Nephron (organoid): Measurements from ENCODE around the gene PTGES3L.
A peak's percentile ranks its signal among the peaks of the same experiment; 100 is the strongest.
"Not testable (repeated sequence)": the region's sequence is repeated elsewhere in the genome, so short reads cannot be mapped to it uniquely, and the experiment has no call there.

Experiments used
- H3K27ac Mint-ChIP-seq, 3 experiments: 2 replicates each; pipeline ENCODE4 v1.8.0; 2020; ENCODE audit warnings: mixed read lengths in 3 of 3, mild to moderate bottlenecking in 2 of 3, moderate library complexity in 1 of 3
- H3K27me3 Mint-ChIP-seq: 2 replicates; pipeline ENCODE4 v1.8.0; 2021; ENCODE audit warnings: low read depth, mild to moderate bottlenecking, moderate library complexity, mixed read lengths
- H3K36me3 Mint-ChIP-seq: 2 replicates; pipeline ENCODE4 v1.8.0; 2020; ENCODE audit warnings: low read depth, mixed read lengths
- H3K4me1 Mint-ChIP-seq: 2 replicates; pipeline ENCODE4 v1.8.0; 2020; ENCODE audit warnings: mixed read lengths
- H3K4me3 Mint-ChIP-seq, 3 experiments: 2 replicates each; pipeline ENCODE4 v1.8.0; 2020; ENCODE audit warnings: mild to moderate bottlenecking in 3 of 3, mixed read lengths in 3 of 3, moderate library complexity in 2 of 3
- H3K9me3 Mint-ChIP-seq: 2 replicates; pipeline ENCODE4 v1.8.0; 2020; ENCODE audit warnings: mixed read lengths
- TF ChIP-seq, protein P1 (sequence below), 3 experiments: fragments of 200-600 bp; sonication (generic); IDR thresholded peaks; one replicate each; pipeline ENCODE4 v1.5.0; 2021; ENCODE audit warnings: antibody characterized with exemption in 3 of 3; ENCODE audit not compliant: unreplicated experiment in 3 of 3

PTGES3L gene

DNA sequence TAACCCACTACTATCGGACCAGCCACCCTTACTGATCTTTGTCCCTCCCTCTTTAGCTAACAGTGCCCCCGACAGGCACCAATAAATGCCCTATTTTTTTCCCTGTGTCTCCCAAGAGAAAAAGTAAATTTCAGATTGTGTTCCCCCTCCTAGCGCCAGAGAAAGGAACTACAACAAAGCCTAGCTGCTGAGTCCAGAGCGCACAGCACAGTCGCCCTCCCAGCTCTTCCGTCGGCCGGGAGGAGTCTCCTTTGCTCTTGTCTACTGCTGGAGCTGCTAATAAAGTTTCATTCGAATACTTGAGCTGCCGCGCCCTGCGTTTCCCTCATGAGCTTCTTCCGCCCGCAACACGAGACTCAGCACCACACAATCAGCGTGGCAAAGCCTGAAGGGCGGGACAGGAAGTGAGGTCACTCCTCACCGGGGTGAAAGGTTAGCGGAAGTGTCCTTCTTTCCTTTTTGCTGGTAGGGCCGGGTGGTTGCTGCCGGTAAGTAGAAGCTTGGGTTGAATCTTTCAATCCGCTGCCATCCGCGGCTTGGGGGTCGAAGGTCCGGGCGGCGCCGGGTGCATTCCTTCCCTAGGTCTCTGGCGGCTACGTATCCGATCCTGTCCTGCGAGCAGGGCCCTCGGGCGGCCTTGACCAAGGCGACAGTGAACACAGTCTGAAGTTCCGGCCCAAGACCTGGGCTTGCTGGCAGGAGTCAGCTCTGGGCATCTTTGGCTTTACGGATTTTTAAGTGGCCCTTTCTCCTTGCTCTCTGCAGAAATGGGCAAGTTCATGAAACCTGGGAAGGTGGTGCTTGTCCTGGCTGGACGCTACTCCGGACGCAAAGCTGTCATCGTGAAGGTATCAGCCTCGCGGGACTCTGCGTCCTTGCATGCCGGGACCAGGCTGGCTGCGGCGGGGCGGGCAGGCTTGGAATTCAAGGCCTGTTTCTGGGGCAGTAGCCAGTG lies 18.4 kb upstream of the PTGES3L start, which contains the start of gene RPL27:
Gene RPL27, plus strand, starts transcription at position 436 of the 955 bp plus-strand sequence. Its CDS starts 332 bp downstream, at position 768.
- TF ChIP-seq, protein P1, sequence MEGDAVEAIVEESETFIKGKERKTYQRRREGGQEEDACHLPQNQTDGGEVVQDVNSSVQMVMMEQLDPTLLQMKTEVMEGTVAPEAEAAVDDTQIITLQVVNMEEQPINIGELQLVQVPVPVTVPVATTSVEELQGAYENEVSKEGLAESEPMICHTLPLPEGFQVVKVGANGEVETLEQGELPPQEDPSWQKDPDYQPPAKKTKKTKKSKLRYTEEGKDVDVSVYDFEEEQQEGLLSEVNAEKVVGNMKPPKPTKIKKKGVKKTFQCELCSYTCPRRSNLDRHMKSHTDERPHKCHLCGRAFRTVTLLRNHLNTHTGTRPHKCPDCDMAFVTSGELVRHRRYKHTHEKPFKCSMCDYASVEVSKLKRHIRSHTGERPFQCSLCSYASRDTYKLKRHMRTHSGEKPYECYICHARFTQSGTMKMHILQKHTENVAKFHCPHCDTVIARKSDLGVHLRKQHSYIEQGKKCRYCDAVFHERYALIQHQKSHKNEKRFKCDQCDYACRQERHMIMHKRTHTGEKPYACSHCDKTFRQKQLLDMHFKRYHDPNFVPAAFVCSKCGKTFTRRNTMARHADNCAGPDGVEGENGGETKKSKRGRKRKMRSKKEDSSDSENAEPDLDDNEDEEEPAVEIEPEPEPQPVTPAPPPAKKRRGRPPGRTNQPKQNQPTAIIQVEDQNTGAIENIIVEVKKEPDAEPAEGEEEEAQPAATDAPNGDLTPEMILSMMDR (IDR thresholded peaks at IDR 0.05; ENCODE audit: unreplicated experiment in 3 of 3): peak; percentile 83 to 91 (median 91)
- H3K4me1 Mint-ChIP-seq: peaks cover 18% of the 10 kb centered on the region
- peak within 1 kb of the TSS; percentile 71 to 98 (median 84) for H3K27ac Mint-ChIP-seq
- H3K4me3 Mint-ChIP-seq: peak within 1 kb of the TSS; percentile 95 to 97 (median 97)
- no peaks in the 10 kb centered on the region for H3K9me3 Mint-ChIP-seq
- peaks cover 38% of the 10 kb centered on the region for H3K36me3 Mint-ChIP-seq
- H3K27me3 Mint-ChIP-seq: no peaks in the 10 kb centered on the region

DNA sequence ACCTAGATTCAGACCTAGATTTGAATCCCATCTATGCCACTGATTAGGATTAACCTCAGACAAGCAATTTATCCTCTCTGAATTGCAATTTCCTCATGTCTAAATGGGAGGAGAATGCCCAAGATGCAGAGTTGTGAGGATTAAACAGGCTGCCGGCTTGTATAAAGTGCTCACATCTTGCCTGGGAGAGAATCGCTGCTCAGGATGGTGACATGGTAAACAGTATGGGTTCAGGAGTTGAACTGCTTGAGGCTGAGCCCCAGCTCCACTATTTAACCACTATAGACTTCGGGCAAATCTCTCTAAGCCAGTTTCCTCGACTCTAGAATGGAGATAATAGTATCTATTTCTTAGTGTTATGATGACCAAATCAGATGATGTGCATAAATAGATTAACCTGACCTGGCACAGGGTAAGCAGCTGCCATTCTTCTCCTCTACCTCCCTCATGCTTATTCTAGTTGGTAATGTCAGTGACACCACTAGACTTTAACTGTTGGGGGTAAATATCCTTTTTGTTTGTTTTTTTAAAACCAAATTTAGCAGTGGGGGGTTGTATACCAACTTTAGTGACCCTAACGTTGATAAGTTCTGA lies 17.6 kb upstream of the PTGES3L start:
- Mint-ChIP-seq H3K27ac (peak overlapping the region; percentile 71 to 98 (median 84)), H3K27me3 (no peaks in the 10 kb centered on the region), H3K4me3 (peak overlapping the region; percentile 95 to 97 (median 97)), H3K9me3 (no peaks in the 10 kb centered on the region), H3K4me1 (peaks cover 18% of the 10 kb centered on the region), H3K36me3 (peaks cover 34% of the 10 kb centered on the region)
- TF ChIP-seq, protein P1 (IDR thresholded peaks at IDR 0.05; ENCODE audit: unreplicated experiment in 3 of 3): no peak

DNA sequence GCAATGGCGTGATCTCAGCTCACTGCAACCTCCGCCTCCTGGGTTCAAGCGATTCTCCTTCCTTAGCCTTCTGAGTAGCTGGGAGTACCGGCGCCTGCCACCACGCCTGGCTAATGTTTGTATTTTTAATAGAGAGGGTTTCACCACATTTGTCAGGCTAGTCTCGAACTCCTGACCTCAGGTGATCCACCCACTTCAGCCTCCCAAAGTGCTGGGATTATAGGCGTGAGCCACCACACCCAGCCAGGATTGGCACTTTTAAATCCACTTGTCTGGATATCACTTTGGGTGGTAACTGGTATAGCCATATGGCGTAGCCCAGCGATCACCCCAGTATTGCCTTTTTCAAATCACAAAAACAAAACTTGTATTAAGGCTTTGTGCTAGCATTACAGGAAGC lies 14.0 kb upstream of the PTGES3L start:
- not testable (repeated sequence) for H3K27ac Mint-ChIP-seq, H3K4me3 Mint-ChIP-seq
- H3K36me3 Mint-ChIP-seq: peaks cover 31% of the 10 kb centered on the region

DNA sequence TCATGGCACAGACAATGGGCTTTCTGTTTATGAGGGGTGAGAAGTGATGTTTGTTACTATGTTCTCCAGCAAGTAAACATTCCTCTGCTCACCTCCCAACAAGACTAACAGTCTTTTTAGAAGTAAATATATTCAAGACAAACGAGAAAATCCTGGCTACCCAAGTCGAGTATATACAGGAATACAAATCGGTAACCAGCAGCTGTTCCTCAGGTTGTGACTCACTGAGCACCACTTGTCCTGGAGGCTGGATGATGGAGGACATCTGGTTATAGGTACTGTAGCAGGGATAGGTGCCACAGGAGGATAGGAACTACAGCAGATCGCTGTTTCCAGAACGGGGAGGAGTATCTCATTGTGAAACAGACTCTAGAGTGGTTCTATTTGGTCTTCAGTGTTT lies 13.0 kb upstream of the PTGES3L start:
- peaks cover 41% of the 10 kb centered on the region for H3K36me3 Mint-ChIP-seq
- H3K27me3 Mint-ChIP-seq: no peaks in the 10 kb centered on the region
- no peaks in the 10 kb centered on the region for H3K9me3 Mint-ChIP-seq
- no peak overlapping the region for H3K27ac Mint-ChIP-seq
- peaks cover 3% of the 10 kb centered on the region for H3K4me1 Mint-ChIP-seq
- TF ChIP-seq, protein P1 (IDR thresholded peaks at IDR 0.05; ENCODE audit: unreplicated experiment in 3 of 3): no peak
- no peak overlapping the region for H3K4me3 Mint-ChIP-seq

More for the DNA sequence above, 14.0 kb upstream of the PTGES3L start:
- H3K27me3 Mint-ChIP-seq, H3K4me1 Mint-ChIP-seq, H3K9me3 Mint-ChIP-seq: not testable (repeated sequence)

DNA sequence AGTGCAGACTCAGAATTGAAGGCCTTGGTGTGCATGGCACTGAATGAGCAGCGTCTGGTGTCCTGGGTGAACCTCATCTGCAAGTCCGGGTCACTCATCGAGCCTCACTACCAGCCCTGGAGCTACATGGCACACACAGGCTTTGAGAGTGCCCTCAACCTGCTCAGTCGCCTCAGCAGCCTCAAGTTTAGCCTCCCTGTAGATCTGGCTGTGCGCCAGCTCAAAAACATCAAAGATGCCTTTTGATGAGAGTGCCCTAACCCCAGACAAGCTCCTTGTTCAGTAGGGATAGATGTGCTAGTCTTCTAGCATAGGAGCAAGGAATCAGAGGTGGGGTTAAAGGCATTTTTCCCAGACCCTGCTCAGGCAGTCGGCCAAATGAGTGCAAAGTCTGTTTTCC lies 11.6 kb upstream of the PTGES3L start:
- peaks cover 51% of the 10 kb centered on the region for H3K36me3 Mint-ChIP-seq
- no peaks in the 10 kb centered on the region for H3K9me3 Mint-ChIP-seq
- H3K27me3 Mint-ChIP-seq: no peaks in the 10 kb centered on the region
- no peak overlapping the region for H3K4me3 Mint-ChIP-seq
- H3K27ac Mint-ChIP-seq: no peak overlapping the region
- no peaks in the 10 kb centered on the region for H3K4me1 Mint-ChIP-seq
- TF ChIP-seq, protein P1 (IDR thresholded peaks at IDR 0.05; ENCODE audit: unreplicated experiment in 3 of 3): no peak
